Thyroid gland (tissue), 4 donors: Measurements from ENCODE around the gene NPHP4. TPM values are rescaled to one million over a fixed set of nuclear protein-coding genes. Genes with fewer than 3 reads are reported as not detected.

Source experiments
- DNase-seq, 2 donors: peaks; one replicate each; pipeline ENCODE4 v3.0.0-alpha.2; 2019
- H3K27ac ChIP-seq, 3 donors: fragments of 200-600 bp; sonication (generic); 1 replicate in 2 of 3; 2 replicates in 1 of 3; pipeline ENCODE4 v1.5.1; 2016 to 2019; ENCODE audit warnings: mild to moderate bottlenecking in 1 of 3, moderate library complexity in 1 of 3
- H3K27me3 ChIP-seq: fragments of 200-600 bp; sonication (generic); one replicate; pipeline ENCODE4 v1.5.1; 2019
- H3K36me3 ChIP-seq, 2 donors: fragments of 200-600 bp; sonication (generic); one replicate each; pipeline ENCODE4 v1.5.1; 2016 to 2019
- H3K4me1 ChIP-seq, 2 donors: fragments of 200-600 bp; sonication (generic); one replicate each; pipeline ENCODE4 v1.5.1; 2017 to 2019
- H3K4me3 ChIP-seq, 3 donors: fragments of 200-600 bp; sonication (generic); replicated peaks in 1 of 3; 1 replicate in 2 of 3; 2 replicates in 1 of 3; pipeline ENCODE4 v1.5.1; 2016; ENCODE audit warnings: mild to moderate bottlenecking in 1 of 3
- H3K9me3 ChIP-seq: fragments of 200-600 bp; sonication (generic); one replicate; pipeline ENCODE4 v1.5.1; 2017
- POLR2A ChIP-seq, 2 donors: fragments of 450-650 bp; IDR thresholded peaks; one replicate each; pipeline ENCODE4 v1.6.1; 2017; ENCODE audit warnings: antibody characterized with exemption in 2 of 2, mild to moderate bottlenecking in 2 of 2, moderate library complexity in 1 of 2
- WGBS, 2 donors: methylation state at CpG; one replicate each; pipeline ENCODE4 v1.1.5; 2017; 5-methylcytosine and 5-hydroxymethylcytosine counted together
- intact Hi-C: fragments of 100-400 bp; cut with DNase I; formaldehyde crosslinking; loops from one replicate; pipeline ENCODE4 v1.15.1; 2023
- microRNA-seq: library from miRNA; unstranded; fragments of <30 nt; microRNA quantifications from one replicate; pipeline ENCODE4, GENCODE V29; 2016
- small RNA-seq: library from RNA; depleted of rRNA; stranded (forward); fragments of <200 nt; gene quantifications from one replicate; pipeline ENCODE3, GENCODE V24; 2016
- total RNA-seq, 4 donors: library from RNA; depleted of rRNA; stranded (reverse); fragments of >200 nt; gene quantifications; one replicate each; pipeline ENCODE4 v1.2.3, GENCODE V29; 2016
- TF ChIP-seq, protein P1 (sequence below), 6 experiments: fragments of 200-600 bp in 3 of 6; fragments of 450-650 bp in 3 of 6; sonication (generic) in 3 of 6; IDR thresholded peaks; one replicate each; pipeline ENCODE4 v1.5.1; 2016 to 2019; ENCODE audit warnings: antibody characterized with exemption in 6 of 6, mild to moderate bottlenecking in 2 of 6, inconsistent platforms in 1 of 6, moderate library complexity in 1 of 6

The NPHP4 gene
- total RNA-seq, 4 donors from 2014 or later = 24.3 to 48.3 (median 30.4) TPM

DNA sequence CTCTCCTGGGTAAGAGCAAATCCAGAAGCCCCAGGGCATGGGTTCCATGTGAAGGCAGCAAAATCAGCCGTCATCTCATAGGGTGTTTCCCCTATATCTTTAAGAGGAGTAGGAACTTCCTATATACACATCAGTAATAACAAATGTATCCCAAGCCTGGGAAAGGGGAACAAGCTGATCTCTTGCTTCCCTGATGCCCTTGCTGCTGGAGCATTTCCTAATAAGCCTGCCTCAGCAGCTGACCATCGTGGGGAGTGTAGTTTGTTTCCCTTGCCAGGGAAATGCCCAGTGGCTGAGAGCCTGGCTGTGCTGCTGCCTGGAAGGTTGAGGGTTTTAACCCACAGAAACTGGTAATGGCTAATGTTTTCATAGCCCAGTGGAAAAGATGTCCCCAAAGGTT, 177.0 kb downstream of the NPHP4 start:
- Histone ChIP-seq H3K27me3 (no peaks in the 10 kb centered on the region), H3K4me1 (no peaks in the 10 kb centered on the region), H3K36me3 (no peaks in the 10 kb centered on the region), H3K4me3 (no peak overlapping the region), H3K27ac (no peak overlapping the region), H3K9me3 (no peaks in the 10 kb centered on the region)
- TF ChIP-seq, protein P1, sequence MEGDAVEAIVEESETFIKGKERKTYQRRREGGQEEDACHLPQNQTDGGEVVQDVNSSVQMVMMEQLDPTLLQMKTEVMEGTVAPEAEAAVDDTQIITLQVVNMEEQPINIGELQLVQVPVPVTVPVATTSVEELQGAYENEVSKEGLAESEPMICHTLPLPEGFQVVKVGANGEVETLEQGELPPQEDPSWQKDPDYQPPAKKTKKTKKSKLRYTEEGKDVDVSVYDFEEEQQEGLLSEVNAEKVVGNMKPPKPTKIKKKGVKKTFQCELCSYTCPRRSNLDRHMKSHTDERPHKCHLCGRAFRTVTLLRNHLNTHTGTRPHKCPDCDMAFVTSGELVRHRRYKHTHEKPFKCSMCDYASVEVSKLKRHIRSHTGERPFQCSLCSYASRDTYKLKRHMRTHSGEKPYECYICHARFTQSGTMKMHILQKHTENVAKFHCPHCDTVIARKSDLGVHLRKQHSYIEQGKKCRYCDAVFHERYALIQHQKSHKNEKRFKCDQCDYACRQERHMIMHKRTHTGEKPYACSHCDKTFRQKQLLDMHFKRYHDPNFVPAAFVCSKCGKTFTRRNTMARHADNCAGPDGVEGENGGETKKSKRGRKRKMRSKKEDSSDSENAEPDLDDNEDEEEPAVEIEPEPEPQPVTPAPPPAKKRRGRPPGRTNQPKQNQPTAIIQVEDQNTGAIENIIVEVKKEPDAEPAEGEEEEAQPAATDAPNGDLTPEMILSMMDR (IDR thresholded peaks at IDR 0.05) = no peak
- no peak for TF ChIP-seq POLR2A (IDR thresholded peaks at IDR 0.05)
- no peak for DNase-seq
- WGBS, 2 donors = 58 to 67% methylated on average over 2 of the region's 2 CpGs
- intact Hi-C loops = no loop called here

DNA sequence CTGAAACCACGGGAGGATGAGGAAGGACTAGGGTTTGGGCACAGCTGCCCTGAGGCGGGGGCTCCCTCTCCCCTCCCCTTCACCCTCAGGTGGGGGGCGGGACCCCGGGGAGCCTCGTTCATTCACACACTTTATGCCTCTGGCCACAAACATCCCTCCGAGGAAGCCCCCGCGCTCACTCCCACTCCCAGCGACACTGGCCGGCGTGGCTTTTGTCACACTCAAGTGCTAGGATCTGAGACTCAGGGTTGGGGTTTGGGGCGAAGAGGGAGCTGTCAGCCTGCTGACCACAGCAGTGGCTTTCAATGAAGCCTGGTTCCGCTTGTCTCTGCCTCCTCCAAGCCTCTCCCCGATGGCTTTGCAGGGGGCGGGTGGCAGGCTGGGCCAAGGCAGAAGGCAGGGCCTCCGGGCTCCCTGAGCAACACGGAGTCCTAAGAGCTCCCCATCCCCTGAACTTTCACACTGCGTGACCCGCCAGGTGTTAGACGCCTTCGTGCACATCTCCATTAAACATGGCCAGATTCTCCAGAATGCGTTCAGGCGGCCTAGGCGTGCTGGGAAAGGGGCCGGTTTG, 178.1 kb downstream of the NPHP4 start:
- H3K36me3 ChIP-seq = no peaks in the 10 kb centered on the region
- 64 to 72% methylated on average over 22 to 24 of the region's 25 CpGs for WGBS, 2 donors
- TF ChIP-seq, protein P1 (IDR thresholded peaks at IDR 0.05) = no peak
- TF ChIP-seq POLR2A (IDR thresholded peaks at IDR 0.05) = no peak
- no peak for DNase-seq
- H3K9me3 ChIP-seq = no peaks in the 10 kb centered on the region
- no peaks in the 10 kb centered on the region for H3K4me1 ChIP-seq
- no peaks in the 10 kb centered on the region for H3K27me3 ChIP-seq
- no peak overlapping the region for H3K27ac ChIP-seq
- intact Hi-C loops = no loop called here
- no peak overlapping the region for H3K4me3 ChIP-seq

DNA sequence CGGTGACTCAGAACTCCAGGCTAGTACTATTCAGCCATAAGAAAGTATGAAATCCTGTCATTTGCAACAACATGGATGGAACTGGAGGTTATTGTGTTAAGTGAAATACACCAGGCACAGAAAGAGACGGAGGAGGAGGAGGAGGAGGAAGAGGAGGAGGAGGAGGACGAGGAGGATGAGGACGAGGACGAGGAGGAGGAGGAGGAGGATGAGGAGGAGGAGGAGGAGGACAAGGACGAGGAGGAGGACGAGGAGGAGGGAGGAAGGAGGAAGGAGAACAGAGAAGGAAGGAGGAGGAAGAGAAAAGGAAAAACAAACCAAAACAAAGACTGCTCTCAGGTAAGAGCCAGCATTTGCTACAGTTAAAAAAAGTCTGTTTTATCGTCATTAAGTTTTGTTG, 178.7 kb downstream of the NPHP4 start:
- no peaks in the 10 kb centered on the region for H3K36me3 ChIP-seq
- no peaks in the 10 kb centered on the region for H3K9me3 ChIP-seq
- H3K27ac ChIP-seq = no peak overlapping the region
- no peaks in the 10 kb centered on the region for H3K27me3 ChIP-seq
- H3K4me3 ChIP-seq = no peak overlapping the region
- H3K4me1 ChIP-seq = no peaks in the 10 kb centered on the region
- WGBS, 2 donors = 72% methylated on average over 8 of the region's 8 CpGs
- TF ChIP-seq, protein P1 (IDR thresholded peaks at IDR 0.05) = no peak
- TF ChIP-seq POLR2A (IDR thresholded peaks at IDR 0.05) = no peak
- no peak for DNase-seq
- intact Hi-C loops = no loop called here

Small RNAs within 50 kb of the gene (microRNA-seq; reads per million reads assigned to microRNA genes)
- not detected for gene MIR4689

Small RNAs within 50 kb of the gene (small RNA-seq; reads per million reads assigned to genes)
- gene MIR4689 = not detected

Other genes starting within 250 kb of the NPHP4 start
- 1 to 10 TPM; 3.1 to 7.3 (median 6.1) TPM for gene KCNAB2, start 53.5 kb upstream of the NPHP4 start, total RNA-seq
- gene CHD5, start 187.9 kb upstream of the NPHP4 start, total RNA-seq = under 1 TPM; 0.15 to 0.94 (median 0.26) TPM
- 100 to 1,000 TPM; 154 to 230 (median 181) TPM for gene RPL22, start 207.2 kb upstream of the NPHP4 start, total RNA-seq
- 10 to 100 TPM; 32.9 to 63.5 (median 47.0) TPM for gene RNF207, start 213.7 kb upstream of the NPHP4 start, total RNA-seq
- 10 to 100 TPM; 66.2 to 86.2 (median 78.1) TPM for gene ICMT, start 243.5 kb upstream of the NPHP4 start, total RNA-seq